Measurements from ENCODE around the gene MEN1. TPM values are rescaled to one million over a fixed set of nuclear protein-coding genes. Genes with fewer than 3 reads are reported as not detected.

The MEN1 gene
- total RNA-seq, 1 donor from 2014 or later, result 4.3 TPM

DNA sequence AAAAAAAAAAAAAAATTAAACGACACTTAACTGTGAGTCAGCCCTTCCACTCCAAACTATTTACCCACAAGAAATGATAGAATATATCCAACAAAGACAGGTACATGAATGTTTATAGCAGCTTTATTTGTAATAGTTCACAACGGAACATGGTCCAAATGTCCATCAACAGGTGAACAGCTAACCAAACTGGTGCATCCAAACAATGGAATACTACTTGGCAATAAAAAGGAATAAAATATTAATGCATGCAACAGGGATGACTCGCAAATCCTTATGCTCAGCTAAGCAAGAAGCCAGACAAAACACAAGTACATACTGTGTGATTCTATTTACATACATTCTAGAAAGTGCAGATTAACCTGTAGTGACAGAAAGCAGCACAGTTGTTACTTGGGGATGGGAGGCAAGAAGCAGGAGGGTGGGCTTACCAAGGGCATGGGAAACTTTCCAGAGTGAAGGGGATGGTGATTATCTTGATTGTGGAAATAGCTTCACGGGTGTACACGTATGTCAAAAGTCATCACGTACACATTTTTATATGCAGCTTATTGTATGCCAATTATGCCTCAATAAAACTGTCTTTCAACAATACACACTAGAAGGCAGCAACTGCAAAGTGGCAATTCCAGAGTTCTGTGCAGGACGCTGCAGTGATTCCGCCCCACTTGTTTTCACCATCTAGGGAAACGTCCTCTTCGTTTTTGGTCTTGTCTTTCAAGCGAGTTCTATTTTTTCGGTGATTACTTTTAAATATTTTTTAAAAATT, 25.4 kb downstream of the MEN1 start:
- no peak for DNase-seq (ENCODE audit: low spot score)

DNA sequence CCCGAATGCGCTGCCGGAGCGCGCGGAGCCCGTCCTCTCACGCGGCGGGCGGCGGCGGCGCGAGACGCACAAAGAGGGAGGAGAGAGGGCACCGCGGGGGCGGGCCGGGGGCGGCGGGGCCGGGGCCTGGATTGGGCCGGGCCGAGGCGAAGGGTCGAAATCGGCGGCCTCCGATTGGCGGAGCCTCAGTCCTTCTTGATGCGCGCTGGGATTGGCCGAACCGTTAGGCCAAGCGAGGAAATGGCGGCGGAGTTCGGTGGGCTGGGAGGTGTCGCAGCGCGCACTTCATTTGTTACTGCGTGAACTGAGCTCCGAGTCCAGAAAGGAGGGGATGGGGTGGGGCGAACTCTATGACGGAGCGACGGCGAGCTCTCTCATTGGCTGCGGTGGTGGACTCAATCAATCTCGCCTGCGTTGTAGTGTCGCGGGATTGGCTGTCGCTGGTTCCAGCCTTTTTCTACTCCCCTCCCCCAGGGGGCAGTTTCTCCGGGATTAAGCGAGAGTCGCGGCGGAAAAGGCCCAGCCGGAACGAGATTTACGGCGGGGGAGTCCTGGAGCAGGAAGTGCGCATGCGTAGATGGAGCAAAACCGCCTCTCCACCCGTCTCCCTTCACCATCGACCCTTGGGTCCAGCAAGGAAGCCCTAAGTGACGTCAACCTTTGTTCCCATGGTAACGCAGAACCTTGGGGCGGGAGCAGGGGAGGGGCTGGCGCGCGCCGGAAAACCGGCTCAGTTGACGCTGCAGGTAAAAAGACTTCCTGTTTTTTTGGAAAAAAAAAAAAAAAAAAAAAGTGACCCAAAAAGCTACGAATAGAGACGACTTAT, 31.7 kb downstream of the MEN1 start, which contains the start of gene SF1:
SF1 (minus strand) TSS at position 70 of the 826 bp plus-strand sequence. CDS start 150 bp downstream, outside the sequence.
- DNase-seq (ENCODE audit: low spot score), result peak; percentile 100

DNA sequence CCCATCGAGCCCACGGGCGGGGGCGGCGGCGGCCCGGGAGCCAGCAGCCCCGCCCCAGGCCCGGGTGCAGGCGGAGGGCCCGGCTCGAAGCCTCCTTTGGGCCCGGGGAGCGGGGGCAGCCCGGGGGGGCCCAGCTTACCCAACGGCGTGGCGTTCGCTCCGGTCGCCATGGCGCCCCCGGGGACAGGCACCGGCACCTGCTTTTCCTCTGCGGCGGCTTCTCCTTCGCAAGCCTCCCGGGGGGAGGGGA, 32.2 kb downstream of the MEN1 start:
- no peak for DNase-seq (ENCODE audit: low spot score)

DNA sequence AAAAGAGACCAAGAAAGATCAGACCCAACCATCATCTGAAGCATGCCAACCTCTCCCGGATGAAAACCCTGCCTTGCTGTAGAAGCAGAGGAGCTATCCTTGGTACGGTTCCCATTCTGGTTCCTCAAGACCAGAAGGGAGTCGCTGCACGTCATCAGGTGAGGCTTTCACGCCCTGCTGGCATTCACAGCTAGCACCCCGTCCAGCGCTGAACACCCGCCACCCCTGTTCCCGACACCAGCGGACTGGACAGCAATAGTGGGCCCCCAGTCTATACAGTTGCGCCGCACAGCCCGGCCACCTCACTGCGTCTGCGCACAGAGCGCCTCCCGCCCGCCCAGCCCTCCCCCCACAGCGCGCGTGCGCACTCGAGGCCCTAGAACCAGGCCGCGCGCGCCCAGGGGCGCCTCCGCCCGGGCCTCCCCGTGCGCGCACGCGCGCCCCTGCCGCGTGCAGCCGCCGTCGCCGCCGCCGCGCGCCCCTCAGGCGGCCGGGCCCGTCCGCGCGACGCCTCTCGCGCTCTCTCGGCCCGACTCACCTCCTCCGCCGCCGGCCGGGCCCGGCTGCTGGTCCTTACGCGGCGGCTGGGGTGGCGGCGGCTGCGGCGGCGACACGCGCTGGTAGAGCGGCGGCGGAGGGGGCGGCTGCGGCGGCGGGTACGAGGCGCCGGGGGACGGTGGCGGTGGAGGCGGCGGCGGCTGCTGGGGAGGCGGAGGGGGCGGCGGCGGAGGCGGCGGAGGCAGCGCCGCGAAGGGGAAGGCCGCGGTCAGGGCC, 32.7 kb downstream of the MEN1 start:
- DNase-seq (ENCODE audit: low spot score), result peak; percentile 90

DNA sequence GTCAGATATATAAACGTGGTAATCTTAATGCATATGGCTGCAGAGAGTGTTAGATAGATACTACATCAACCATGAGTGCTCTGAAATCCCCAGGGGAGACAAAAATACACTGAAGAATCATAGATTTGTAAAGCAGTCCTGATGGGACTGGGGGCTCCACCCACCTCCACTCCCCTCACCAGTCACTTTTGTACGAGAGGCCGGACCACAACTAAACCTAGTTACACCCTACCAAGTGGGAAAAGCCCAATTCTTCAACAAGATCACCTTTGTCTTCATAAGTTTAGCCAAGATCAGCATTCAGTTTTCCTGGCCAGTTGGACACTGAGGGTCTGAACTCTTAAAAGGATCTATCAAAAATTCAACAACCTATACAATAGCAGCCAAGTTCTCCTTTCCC, 33.5 kb downstream of the MEN1 start:
- DNase-seq (ENCODE audit: low spot score), result no peak

DNA sequence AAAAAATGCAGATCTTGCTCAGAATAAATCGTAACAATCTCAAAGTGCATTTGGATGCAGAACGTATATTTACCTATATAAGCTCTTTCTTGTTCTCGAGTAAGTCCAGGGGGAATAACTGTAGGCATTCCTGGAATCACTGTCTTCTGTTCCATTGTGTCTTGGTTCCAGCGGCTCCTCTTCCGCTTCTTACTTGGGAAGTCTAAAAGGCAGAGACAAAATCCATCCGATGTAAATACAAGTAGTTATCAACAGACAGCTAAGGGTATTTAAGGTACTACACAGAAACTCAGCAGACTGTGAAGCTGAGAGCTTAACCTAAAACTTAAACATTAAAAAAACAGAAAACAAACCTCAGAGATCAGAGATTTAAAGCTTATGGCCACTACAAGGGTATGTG, 33.9 kb downstream of the MEN1 start:
- no peak for DNase-seq (ENCODE audit: low spot score)

DNA sequence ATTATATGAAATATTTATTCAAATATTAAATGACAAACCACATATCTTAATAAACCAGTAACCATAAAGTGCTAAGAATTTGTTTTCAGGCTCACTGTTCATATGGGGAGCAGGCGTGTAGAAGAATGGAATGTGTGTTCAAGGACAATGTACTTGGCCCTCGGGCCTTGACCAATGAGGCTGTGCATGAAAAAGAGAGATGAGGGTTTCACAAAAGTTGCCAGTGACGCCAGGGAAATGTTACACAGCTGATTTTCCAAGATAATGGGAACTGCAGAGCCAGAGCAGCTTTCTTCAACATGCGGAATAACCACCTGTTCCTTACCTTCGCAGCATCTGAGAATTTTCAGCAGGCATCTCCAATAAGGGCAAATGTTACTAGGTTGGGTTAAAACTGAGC, 36.2 kb downstream of the MEN1 start:
- no peak for DNase-seq (ENCODE audit: low spot score)

DNA sequence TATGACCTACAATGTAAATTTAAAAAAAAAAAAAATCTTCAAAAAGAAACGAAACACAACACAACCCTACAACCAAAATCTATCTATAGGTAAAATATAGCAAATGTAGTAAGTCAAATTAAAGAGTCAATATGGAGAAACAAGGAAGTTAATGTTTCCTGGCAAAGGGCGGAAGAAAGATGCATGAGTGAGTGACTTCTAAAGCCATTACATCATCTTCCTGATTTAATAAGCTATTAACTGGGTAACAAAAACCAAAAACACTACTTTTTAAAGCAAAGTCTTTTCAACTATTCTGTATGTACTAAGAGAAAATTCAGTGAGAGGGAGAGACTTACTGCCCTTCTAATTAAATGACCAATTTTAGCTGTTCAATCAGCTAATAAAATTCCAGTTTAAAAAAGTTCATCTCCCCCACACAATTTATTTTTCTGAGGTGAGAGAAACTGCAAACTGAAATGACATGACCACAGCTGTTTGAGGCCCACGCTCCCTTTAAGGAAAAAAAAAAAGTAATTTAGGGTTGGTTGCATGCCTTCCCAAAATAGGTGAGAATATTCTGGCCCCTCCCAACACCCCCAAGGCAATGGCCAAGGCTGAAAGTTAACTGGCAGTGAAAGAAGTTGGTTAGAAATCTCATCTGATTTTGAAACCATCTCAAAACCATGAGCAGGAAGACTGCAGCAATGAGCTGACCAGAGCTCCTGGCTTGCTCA, 37.9 kb downstream of the MEN1 start:
- no peak for DNase-seq (ENCODE audit: low spot score)

DNA sequence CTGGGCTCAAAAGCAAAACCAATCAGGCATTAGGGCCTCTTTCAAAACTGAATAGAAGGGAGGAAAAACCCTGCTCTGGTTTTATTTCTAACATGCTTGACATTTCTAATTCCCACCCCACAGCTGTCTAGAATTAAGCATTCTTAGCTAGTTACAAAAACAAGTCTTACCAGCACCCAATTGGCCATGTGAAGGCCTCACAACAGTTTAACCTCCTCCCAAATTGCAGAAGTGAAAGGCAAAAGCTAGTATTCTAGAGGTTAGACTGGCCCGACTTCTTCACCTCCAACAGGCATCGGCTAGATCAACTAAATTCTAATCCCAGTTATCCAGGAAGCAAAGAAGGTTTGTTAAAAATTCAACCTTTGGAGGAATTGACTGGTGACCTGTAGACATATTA, 38.5 kb downstream of the MEN1 start:
- no peak for DNase-seq (ENCODE audit: low spot score)

DNA sequence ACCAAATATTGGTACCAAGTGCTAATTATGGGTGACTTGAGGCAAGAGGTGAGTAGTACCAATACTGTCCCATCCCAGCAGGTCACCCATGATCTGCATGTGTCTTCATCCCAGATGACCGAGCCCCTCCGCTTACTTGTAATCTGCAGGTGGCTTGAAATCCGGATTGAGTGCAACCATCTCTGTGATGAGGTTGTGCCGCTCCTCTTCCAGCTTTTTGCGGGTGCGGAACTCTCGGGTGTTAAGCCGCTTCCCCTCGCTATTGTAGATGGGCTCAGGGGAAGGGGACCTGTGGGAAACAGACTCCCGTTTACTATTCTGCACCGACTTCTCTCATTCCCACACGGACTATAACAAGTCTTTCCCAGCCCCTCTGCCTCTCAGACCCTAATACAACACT, 40.2 kb downstream of the MEN1 start:
- no peak for DNase-seq (ENCODE audit: low spot score)

DNA sequence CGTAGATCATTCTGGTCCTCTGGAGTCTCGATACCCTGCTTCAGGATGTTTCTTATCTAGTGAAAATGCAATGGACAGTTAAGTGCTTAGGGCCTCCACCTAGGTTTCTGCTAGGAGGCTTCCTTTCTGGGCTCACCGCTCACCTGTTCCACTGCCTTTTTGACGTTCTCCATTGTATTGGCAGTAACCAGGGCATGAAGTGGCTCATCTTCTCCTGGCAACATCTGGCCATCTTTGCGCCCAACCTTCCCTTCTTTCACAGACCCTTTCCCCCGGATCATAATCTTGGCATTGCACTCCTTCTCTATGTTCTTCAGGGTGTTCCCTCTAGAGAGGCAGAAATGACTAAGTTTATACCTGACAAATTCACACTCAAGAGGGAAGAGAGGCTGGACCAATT, 41.1 kb downstream of the MEN1 start:
- DNase-seq (ENCODE audit: low spot score), result no peak

DNA sequence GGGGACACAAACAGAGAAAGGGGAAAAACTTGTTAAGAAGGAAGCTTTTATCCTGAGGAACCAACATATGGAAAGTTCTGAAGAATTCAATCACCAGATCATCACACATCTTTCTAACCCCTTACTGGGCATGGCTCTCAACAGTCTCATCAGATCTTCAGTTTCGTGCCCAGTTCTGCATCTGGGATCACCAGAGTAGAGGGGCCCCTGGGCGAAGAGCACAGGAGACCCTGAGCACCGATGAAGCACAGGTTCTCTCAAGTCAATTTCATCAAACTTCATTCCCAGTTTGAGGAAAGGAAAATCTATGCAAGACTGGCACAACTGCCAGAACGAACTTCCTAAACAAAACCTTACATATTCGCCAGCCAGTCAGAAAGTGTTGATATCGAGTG, 42.1 kb downstream of the MEN1 start:
- no peak for DNase-seq (ENCODE audit: low spot score)

DNA sequence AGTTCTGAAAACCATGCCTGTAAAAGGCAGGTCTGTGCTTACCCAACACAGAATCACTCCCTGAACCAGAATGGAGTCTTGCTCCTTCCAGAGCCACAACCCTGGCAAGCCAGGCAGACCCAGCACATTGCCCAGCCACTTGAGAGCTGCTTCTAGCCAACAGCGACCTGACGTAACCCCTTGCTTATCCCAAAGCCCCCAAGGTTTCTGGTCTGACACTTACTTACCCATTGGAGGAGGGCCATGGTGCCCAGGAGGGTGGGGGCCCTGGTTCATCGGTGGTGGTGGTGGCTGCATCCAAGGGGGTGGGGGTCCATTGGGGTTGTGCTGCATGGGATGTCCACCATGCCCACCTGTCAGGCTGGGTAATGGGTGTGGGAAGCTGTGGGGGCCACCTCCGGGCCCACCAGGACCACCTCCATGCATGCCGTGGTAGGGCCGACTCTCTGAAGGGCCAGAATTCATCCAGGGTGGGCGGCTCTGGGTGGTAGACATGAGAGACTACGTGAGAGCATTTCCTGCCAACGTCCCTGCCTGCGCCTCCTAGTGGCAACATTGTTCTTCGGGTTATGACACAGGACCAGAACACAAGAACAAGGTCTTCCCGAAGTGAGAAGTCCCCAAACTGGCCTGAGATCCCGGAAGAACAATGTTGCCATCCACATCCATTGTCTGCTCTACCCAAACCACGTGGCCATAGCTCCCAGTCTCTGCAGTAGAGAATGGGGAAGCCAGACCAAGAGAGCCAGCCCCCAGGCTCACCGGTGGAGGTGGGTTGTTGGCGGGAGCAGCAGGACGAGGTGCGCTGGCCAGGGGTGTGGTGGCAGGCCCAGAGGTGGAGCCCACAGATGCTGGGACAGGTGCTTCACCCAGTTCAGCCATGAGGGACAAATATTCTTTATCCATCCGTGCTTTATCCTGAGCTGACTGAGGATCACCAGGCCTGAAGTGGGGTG, 42.7 kb downstream of the MEN1 start:
- DNase-seq (ENCODE audit: low spot score), result peak; percentile 58

DNA sequence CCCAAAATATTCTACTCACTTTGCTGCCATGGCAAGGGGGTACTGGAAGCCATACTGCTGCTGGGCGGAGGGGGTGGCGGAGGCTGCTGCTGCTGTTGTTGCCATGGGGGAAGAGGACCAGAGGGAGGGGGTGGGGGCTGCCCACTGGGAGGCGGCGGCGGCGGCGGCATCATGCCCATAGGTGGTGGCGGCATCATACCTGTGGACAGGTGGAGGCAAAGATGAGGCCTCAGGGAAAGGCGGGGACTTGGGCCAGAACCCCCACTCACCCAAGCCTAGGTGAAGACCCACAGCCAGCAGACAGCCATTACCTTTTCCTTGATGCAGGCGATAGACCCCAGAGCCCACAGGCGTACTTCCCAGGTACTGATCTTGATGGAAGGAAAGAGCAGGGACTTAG, 43.5 kb downstream of the MEN1 start:
- DNase-seq (ENCODE audit: low spot score), result no peak

DNA sequence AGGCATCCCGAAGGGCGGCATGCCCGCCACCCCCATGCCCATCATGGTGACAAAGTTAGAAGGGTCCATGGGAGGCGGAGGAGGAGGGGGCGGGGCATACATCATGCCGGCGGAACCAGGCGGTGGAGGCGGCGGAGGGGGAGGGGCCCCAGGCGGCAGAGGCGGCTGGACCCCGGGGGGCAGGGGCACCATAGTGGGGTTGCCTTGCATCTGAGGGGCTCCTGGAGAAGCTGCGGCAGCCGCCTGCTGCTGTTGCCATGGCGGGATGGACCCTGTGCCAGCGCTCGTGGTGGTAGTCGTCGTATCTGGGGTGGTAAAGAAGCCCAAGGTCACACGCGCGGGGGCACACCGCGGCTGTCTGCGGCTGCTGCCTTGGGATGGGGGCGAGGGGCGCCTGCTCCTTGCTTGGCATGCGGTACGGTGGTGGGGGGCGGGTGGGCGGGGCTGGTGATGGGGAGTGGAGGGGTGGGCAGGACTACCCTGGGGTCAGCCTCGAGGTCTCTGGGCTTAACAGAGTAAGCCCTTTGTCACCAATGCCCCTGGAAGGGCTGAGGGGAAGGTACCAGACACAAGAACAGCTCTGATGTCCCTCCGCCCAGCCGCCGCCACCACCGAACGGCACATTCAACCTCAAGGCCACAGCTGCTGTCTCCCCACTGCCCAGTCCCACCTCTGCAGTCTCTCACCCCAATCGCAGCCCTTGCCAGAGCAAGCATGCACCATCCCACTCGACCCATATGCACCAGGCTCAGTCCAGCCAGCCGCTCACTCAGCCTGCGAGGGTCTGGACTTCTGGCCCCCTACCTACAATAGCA, 44.3 kb downstream of the MEN1 start:
- no peak for DNase-seq (ENCODE audit: low spot score)

DNA sequence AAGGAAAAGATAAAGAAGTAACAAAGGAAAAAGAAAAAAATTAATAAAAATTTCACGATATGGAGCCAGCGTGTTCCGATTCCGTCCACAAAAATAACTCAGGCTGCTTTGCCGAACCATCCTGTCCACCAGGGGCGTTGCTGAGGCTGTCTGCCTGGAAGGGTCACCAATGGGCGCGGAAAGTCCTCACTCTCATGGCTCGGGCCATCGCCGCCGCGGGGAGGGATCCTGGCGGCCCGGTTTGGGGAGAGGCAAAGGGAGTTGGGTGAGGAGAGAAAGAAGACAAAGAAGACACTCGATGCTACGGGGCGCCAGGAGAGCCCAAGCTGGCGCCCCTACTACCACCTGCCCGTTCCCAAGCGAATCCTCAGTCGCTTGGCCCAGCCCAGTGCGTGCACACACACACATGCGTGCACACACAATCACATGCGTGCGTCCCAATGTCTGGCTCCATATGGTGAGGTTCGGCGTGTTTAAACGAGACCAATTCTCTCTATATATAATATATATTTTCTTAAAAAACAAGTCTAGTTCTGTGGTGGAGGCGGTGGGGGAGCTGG, 45.0 kb downstream of the MEN1 start:
- DNase-seq (ENCODE audit: low spot score), result no peak

DNA sequence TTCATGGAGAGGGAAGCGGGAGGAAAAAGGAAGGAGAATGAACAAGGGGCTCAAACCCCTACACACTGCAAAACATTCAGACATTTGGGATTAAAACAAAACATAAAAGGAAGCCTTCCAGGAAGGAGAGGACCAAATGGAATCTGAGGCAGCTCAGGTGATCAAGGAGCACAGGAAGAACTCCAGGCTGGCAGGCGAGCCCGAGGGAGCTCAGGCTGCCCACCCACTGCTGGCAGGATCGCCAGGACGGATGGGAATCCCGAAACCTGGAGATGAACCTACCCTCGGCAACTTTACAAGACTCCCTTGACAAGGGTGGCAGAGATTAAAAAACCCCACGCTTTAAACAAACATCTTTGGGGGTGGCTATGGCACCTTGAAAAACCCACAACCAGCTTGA, 45.6 kb downstream of the MEN1 start:
- DNase-seq (ENCODE audit: low spot score), result no peak

DNA sequence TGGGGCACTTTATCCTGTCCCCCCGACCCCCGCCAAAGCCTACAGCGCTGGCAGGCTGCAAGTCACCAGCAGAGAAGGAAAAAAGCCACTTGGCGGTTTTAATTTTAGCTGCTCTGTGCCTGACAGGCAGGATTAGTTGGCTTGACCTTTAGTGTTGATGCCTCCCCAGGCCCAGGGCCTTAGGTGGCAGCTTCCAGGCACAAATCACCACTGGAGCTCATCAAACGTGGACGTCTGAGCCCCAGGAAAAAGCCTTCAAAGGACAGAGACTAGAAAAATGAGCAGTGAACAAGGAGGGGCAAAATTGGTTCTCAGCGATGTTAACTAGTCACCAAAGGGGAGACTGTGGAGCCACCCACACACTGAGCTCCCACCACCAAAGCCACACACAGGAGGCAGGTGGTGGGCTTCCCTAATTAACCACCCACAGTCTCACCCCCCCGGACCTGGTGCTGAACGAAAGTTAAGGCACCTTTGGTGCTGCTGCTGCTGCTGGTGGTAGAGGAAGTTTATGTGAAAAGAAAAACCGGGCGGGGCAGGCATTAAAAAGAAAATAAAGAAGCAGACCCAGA, 46.2 kb downstream of the MEN1 start:
- DNase-seq (ENCODE audit: low spot score), result no peak

DNA sequence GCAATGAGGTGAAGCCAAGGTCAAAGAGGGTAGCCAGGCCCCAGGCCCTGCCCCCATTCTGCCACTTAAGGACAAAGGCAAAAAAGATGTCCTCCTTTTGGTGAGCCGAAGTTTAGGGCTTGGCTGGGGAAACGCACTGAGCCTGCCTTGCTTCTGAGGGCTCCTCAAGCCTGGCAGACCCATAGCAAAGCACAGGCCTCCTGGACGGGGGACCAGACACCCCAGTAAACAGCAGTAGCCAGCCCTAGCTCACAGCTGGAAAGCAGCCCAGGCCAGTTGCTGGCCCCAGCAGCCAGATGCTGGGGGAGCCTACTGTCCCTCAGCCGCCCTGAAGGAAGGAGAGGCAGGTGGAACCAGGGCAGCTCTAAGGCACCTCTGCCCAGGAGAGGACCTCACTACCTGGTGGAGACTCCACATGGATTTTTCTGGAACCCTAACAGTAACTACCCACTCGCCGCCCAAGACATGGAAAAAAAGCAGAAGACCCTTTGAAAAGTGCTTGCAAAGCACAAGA, 46.8 kb downstream of the MEN1 start:
- DNase-seq (ENCODE audit: low spot score), result no peak
